Activated T-helper 17 cell treated with anti-CD3 and anti-CD28 coated beads, Interleukin-2, amount 50 U/mL, for 72 hours (primary cell): ENCODE measurements around the gene ZBTB7B. TPM values are rescaled to one million over a fixed set of nuclear protein-coding genes. Genes with fewer than 3 reads are reported as not detected.

ENCODE experiments used
- ATAC-seq: fragments of 150-1000 bp; cut with Tn5 transposase; replicated peaks from 2 replicates; pipeline ENCODE4 v1.10.0; 2021; ENCODE audit warnings: mild to moderate bottlenecking, moderate library complexity
- H3K27ac Mint-ChIP-seq: one replicate; pipeline ENCODE4 v1.8.0; 2022; ENCODE audit warnings: mixed read lengths
- H3K27me3 Mint-ChIP-seq: one replicate; pipeline ENCODE4 v1.8.0; 2022; ENCODE audit warnings: mixed read lengths
- H3K36me3 Mint-ChIP-seq: one replicate; pipeline ENCODE4 v1.8.0; 2022; ENCODE audit warnings: low read depth, mild to moderate bottlenecking, mixed read lengths
- H3K4me1 Mint-ChIP-seq: one replicate; pipeline ENCODE4 v1.8.0; 2022; ENCODE audit warnings: mixed read lengths
- H3K4me3 Mint-ChIP-seq: one replicate; pipeline ENCODE4 v1.8.0; 2022; ENCODE audit warnings: mild to moderate bottlenecking, mixed read lengths
- H3K9me3 Mint-ChIP-seq: one replicate; pipeline ENCODE4 v1.8.0; 2022; ENCODE audit warnings: mixed read lengths
- total RNA-seq, 2 donors: library from RNA; stranded (reverse); gene quantifications; one replicate each; pipeline ENCODE4 v1.2.3, GENCODE V29; 2022

The ZBTB7B gene
- total RNA-seq, 2 donors from 2014 or later = 94.5 to 140 TPM

DNA sequence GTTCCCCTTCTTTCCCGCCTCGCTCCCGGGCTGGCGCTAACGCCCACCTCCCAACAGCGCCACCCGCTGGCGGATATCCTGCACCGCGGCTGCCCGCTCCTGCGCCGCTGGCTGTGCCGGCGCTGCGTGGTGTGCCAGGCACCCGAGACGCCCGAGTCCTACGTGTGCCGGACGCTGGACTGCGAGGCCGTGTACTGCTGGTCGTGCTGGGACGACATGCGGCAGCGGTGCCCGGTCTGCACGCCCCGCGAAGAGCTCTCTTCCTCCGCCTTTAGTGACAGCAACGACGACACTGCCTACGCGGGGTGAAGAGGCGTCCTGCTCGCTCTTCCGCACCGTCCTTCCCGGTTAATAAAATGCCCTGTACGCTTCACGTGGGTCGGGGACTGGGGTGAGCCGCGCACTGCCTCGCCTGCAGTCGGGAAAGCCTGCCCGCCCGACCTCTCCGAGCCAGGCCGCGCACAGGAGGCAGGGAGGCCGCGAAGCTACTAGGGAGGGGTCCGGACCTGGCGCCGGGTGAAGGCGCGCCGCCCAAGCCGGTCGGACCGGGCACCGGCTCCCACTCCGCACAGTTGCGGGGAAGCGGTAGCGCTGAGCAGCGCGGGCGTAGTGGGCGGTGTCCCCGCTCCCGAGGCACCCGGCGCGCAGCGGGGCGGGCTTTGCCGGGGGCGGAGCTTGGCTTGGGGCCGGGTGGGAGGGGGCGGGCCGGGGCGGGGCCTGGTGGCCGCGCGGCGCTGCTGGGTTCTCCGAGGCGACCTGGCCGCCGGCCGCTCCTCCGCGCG lies 48.1 kb downstream of the ZBTB7B start, which contains the start of gene ADAM15:
Gene ADAM15 (plus strand): TSS at position 757 of the 782 bp plus-strand sequence. CDS start 71 bp downstream, outside the sequence.
- peak; percentile 81 for ATAC-seq

DNA sequence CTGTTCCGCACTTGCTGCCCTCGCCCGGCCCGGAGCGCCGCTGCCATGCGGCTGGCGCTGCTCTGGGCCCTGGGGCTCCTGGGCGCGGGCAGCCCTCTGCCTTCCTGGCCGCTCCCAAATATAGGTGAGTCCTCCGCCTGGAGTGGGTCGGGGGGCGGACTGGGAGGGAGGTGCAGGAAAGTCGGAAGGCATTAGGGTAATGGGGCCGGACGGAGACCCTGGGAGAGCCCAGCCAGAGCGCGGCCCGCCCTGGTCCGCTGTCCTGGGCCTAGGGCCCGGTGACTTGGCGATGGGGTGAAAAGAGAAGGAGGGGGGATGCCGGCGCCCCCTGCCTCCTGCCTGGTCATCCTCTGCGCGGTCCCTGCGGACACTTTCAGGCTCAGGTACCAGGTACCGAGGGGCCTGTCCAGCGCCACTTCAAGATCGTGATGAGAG lies 48.8 kb downstream of the ZBTB7B start:
- peak overlapping the region; percentile 77 for H3K27ac Mint-ChIP-seq
- peaks cover 7% of the 10 kb centered on the region for H3K4me1 Mint-ChIP-seq
- ATAC-seq = peak; percentile 5
- peaks cover 20% of the 10 kb centered on the region for H3K36me3 Mint-ChIP-seq
- peak overlapping the region; percentile 91 for H3K4me3 Mint-ChIP-seq
- H3K27me3 Mint-ChIP-seq = no peaks in the 10 kb centered on the region
- H3K9me3 Mint-ChIP-seq = no peaks in the 10 kb centered on the region

More for the DNA sequence above, 48.1 kb downstream of the ZBTB7B start, which contains the start of gene ADAM15:
- peak within 1 kb of the TSS; percentile 77 for H3K27ac Mint-ChIP-seq
- no peaks in the 10 kb centered on the region for H3K27me3 Mint-ChIP-seq
- peak within 1 kb of the TSS; percentile 91 for H3K4me3 Mint-ChIP-seq
- H3K36me3 Mint-ChIP-seq = peaks cover 14% of the 10 kb centered on the region
- H3K4me1 Mint-ChIP-seq = peaks cover 7% of the 10 kb centered on the region
- no peaks in the 10 kb centered on the region for H3K9me3 Mint-ChIP-seq

DNA sequence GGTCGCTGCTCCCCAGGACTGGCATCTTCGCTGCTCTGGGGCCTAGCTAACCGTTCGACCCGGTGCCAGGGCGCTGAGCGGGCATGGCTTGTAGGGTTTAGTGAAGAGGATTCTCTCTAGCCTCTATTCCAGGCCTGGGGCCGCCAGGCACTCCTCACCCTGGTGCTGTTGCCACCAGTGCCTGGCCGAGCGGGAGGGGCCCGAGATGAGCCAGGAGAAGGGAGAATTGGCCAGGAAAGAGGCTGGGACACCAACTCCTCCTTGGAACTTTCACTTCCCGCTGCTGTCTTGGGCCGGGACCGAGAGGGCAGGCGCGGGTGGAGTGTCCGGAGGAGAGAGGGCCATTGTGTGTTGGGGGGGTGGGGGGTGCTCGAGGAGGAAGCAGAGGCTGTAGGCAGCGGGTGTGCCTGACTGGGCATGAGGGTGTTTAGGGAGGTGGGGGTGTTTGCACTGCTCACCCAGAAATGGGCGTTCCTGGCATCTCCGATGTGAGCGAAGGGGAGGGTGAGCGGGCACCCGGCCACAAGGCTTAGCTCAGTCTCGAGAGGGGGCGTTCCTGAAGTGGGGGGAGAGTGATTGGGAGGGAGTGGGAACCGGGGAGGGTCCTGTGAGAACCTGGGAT lies 49.3 kb downstream of the ZBTB7B start:
- Mint-ChIP-seq H3K36me3 (peaks cover 24% of the 10 kb centered on the region), H3K27ac (peak overlapping the region; percentile 77), H3K9me3 (no peaks in the 10 kb centered on the region), H3K4me1 (peaks cover 7% of the 10 kb centered on the region), H3K27me3 (no peaks in the 10 kb centered on the region), H3K4me3 (peak overlapping the region; percentile 91)
- ATAC-seq = peak; percentile 30

DNA sequence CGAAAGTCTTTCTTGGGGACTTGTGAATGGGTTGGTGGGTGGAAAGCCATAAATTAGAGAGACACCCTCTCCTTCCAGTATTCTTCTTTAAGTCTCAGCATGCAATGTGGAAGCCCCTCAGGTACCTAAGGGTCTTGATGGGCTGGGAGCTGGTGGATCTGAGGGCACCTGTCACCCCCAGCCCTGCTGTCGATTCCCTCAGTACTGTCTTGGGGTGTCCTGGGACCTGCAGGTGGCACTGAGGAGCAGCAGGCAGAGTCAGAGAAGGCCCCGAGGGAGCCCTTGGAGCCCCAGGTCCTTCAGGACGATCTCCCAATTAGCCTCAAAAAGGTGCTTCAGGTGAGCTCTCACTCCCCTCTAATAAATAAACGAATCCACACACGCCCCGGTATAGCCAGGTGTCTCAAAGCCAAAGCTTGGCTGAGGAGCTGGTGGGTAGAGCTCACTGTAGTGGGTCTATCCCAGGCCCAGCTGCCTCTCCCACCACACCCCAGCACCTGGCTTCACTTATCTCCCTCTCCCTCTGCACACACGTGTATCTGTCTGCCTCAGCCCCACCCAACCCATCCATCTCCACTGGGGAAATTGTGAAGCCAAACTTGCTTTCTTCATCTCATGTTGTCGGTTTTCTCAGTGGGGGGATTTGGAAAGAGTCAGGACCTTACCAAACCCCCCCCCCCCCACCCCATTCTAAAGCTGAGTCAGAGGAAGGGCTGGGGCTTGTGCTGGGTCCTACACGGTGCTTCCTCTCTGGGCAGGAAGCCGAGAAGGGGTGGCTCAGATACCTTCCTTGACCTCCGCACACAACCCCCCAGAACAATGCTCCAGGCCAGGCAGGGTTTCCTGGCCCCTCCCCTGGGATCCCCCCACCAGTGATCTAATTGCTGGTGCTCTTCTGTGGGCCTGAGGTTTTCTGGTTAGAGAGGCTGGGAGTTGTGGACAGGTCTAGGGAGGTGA lies 50.1 kb downstream of the ZBTB7B start:
- Mint-ChIP-seq H3K27ac (peak overlapping the region; percentile 77), H3K9me3 (no peaks in the 10 kb centered on the region), H3K27me3 (no peaks in the 10 kb centered on the region), H3K4me1 (peaks cover 7% of the 10 kb centered on the region), H3K4me3 (peak overlapping the region; percentile 91), H3K36me3 (peaks cover 30% of the 10 kb centered on the region)
- peak; percentile 23 for ATAC-seq

DNA sequence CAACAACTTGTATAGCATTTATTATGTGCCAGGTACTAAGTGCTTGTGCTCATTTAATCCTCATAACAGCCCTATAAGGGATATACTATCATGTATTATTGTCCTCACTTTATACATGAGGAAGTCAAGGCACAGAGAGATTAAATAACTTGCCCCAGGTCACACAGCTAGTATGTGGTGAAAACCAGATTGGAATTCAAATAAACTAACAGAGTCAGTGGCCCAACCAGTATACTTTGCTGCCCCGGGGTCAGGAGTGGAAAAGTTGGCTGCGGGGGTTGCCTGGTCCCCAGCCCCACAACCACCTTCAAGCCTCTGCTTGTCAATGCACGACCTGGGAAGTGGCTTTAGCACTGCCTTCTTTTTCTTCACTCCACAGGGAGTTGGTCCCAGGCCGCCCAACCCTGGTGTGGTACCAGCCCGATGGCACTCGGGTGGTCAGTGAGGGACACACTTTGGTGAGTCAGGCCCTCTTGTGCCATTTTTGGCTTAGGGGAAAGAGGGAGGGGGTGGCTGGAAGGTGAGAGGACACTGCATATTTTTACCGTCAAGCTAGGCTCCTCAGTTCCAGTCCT lies 51.0 kb downstream of the ZBTB7B start:
- H3K27ac Mint-ChIP-seq = peak overlapping the region; percentile 77
- no peaks in the 10 kb centered on the region for H3K9me3 Mint-ChIP-seq
- no peaks in the 10 kb centered on the region for H3K27me3 Mint-ChIP-seq
- no peak for ATAC-seq
- H3K4me3 Mint-ChIP-seq = peak overlapping the region; percentile 91
- peaks cover 31% of the 10 kb centered on the region for H3K36me3 Mint-ChIP-seq
- peaks cover 7% of the 10 kb centered on the region for H3K4me1 Mint-ChIP-seq

DNA sequence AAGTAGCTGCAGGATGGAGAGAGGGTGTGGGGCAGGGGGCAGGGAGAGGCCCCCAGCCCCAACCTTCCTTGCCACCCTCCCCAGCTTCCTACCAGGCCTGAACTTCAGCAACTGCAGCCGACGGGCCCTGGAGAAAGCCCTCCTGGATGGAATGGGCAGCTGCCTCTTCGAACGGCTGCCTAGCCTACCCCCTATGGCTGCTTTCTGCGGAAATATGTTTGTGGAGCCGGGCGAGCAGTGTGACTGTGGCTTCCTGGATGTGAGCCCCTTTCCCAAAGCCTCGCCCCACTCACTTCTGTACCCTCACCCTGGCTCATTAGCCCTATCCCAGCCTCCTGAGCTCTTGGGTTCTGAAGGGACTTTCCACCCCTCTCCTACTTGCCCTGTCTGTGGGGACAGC lies 54.5 kb downstream of the ZBTB7B start:
- H3K36me3 Mint-ChIP-seq = peaks cover 47% of the 10 kb centered on the region
- H3K4me1 Mint-ChIP-seq = peaks cover 7% of the 10 kb centered on the region
- H3K9me3 Mint-ChIP-seq = no peaks in the 10 kb centered on the region
- no peaks in the 10 kb centered on the region for H3K27me3 Mint-ChIP-seq
- H3K4me3 Mint-ChIP-seq = no peak overlapping the region
- no peak for ATAC-seq
- no peak overlapping the region for H3K27ac Mint-ChIP-seq

DNA sequence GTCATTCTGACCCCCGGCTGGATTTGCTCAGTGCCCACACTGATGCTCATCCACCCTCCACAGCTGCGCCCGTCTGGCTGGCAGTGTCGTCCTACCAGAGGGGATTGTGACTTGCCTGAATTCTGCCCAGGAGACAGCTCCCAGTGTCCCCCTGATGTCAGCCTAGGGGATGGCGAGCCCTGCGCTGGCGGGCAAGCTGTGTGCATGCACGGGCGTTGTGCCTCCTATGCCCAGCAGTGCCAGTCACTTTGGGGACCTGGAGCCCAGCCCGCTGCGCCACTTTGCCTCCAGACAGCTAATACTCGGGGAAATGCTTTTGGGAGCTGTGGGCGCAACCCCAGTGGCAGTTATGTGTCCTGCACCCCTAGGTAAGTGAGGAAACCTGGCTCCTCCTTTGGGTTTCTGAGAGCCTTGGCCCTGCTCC lies 55.2 kb downstream of the ZBTB7B start:
- Mint-ChIP-seq H3K9me3 (no peaks in the 10 kb centered on the region), H3K27ac (no peak overlapping the region), H3K4me1 (no peaks in the 10 kb centered on the region), H3K27me3 (no peaks in the 10 kb centered on the region), H3K36me3 (peaks cover 47% of the 10 kb centered on the region), H3K4me3 (no peak overlapping the region)
- no peak for ATAC-seq

DNA sequence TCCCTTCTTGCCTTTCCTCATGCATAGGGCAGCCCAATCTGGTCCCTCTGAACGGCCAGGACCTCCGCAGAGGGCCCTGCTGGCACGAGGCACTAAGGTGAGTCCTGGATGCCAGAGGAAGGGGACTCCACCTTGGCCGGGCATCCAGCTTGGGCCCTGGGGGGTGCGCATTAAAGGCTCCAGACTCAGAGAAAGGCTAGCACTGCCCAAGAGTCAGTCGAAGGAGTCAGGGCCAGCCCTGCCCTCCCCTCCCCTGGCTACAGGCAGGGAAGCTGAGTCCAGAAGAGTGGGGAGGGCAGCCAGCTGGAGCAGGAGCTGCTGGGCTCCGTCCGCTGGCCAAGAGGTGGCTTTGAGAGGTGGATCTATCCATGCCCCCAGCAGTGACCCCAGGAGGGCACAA lies 58.1 kb downstream of the ZBTB7B start:
- Mint-ChIP-seq H3K4me3 (no peak overlapping the region), H3K27me3 (no peaks in the 10 kb centered on the region), H3K9me3 (no peaks in the 10 kb centered on the region), H3K27ac (no peak overlapping the region), H3K4me1 (peaks cover 13% of the 10 kb centered on the region), H3K36me3 (peaks cover 33% of the 10 kb centered on the region)
- ATAC-seq = no peak

DNA sequence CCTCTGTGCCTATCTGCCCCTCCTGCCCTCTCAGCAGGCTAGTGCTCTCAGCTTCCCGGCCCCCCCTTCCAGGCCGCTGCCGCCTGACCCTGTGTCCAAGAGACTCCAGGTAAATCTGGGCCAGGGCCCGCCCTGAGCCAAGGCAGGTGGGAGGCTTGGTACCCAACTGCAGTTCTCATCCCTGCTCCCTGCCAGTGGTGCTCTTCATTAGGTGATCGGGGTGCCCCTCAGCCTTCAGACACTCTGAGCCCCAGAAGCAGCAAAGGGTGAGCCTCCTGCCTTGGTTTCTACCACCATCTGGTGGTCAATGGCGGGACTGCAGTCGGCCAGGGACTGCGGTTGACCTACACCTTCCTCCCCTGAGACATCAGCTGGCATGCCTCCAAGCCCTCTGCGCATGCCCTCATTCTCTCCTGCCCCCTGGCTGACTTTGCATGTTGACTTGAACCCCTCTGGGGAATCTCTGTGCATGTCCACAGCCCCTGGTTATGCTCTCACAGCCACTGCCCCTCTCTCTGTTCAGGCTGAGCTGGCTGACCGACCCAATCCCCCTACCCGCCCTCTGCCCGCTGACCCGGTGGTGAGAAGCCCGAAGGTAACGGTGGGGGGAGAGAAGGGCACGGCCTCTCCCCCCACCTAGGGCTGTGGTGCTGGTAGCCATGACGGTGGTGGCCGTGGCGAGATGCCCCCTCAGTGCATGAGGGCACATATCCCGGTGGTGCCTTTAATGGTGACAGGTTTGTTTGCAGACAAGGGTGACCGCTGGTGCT lies 59.0 kb downstream of the ZBTB7B start:
- Mint-ChIP-seq H3K9me3 (no peaks in the 10 kb centered on the region), H3K4me1 (peaks cover 17% of the 10 kb centered on the region), H3K36me3 (peaks cover 25% of the 10 kb centered on the region), H3K4me3 (no peak overlapping the region), H3K27ac (no peak overlapping the region), H3K27me3 (no peaks in the 10 kb centered on the region)
- peak; percentile 58 for ATAC-seq

DNA sequence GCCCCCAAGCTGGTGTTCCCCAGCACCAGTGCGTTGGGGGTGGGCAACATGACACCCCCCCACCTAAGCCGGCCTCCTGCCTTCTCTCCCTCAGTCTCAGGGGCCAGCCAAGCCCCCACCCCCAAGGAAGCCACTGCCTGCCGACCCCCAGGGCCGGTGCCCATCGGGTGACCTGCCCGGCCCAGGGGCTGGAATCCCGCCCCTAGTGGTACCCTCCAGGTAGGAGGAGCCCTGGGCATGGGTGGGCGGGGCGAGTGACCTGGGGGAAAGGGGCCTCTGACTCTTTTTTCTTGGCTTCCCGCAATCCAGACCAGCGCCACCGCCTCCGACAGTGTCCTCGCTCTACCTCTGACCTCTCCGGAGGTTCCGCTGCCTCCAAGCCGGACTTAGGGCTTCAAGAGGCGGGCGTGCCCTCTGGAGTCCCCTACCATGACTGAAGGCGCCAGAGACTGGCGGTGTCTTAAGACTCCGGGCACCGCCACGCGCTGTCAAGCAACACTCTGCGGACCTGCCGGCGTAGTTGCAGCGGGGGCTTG lies 59.6 kb downstream of the ZBTB7B start:
- no peak for ATAC-seq
- peaks cover 17% of the 10 kb centered on the region for H3K4me1 Mint-ChIP-seq
- peak overlapping the region; percentile 82 for H3K4me3 Mint-ChIP-seq
- no peaks in the 10 kb centered on the region for H3K27me3 Mint-ChIP-seq
- peaks cover 28% of the 10 kb centered on the region for H3K36me3 Mint-ChIP-seq
- H3K9me3 Mint-ChIP-seq = no peaks in the 10 kb centered on the region
- no peak overlapping the region for H3K27ac Mint-ChIP-seq

DNA sequence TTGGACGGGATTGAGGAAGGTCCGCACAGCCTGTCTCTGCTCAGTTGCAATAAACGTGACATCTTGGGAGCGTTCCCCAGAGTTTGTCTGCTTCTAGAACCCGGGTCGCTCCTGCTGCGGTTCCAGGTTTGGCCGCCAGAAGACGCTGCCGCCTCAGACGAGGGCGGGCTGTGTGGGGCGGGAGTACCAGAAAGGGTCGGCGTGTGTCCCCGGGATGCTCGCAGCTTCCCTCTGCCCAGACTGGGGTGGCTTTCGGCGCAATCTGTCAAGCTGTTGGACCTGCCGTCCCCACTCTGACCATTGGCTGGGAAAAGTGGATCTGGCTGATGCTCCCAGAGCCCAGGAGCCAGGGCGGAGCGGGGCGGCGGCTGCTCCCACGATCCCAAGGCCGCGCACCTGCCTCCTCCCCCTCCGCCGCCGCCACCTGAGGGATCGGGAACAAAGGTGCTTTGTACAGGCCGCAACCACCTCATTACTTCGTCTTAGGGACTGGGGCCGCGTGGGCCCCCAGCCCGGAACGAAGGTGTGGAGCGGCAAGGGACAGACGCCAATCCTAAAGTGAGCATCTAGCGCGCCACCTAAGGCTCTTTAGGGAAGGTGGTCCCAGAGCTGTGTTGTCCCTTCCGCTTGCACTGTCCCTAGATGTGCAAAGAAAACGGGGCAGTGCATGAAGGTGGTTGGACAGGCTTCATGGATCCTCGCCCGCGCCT lies 60.3 kb downstream of the ZBTB7B start:
- no peaks in the 10 kb centered on the region for H3K27me3 Mint-ChIP-seq
- peaks cover 22% of the 10 kb centered on the region for H3K36me3 Mint-ChIP-seq
- peaks cover 17% of the 10 kb centered on the region for H3K4me1 Mint-ChIP-seq
- peak overlapping the region; percentile 82 for H3K4me3 Mint-ChIP-seq
- peak; percentile 29 for ATAC-seq
- H3K27ac Mint-ChIP-seq = peak overlapping the region; percentile 32
- no peaks in the 10 kb centered on the region for H3K9me3 Mint-ChIP-seq

DNA sequence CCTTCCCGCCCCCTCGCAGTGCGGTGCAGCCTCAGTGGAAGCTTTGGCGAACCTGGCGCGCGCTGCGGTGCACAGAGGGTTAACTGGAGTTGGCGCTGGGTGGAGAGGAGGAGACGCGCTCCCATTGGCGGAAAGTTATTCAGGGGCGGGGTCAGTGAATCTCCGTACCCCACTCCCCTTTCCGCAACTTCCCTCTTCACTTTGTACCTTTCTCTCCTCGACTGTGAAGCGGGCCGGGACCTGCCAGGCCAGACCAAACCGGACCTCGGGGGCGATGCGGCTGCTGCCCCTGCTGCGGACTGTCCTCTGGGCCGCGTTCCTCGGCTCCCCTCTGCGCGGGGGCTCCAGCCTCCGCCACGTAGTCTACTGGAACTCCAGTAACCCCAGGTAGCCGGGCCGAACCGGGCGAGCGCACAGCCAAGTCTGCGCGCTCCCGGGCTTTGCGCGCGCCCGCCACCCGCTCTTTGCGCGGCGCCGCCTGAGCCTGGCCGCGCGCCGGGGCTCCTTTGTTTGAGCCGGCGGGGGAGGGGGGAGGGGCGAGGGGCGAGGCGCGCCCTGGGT lies 61.0 kb downstream of the ZBTB7B start, which contains the start of gene EFNA4:
Gene EFNA4 (plus strand): TSS at position 191 of the 561 bp plus-strand sequence. CDS start 84 bp downstream, at position 275.
- peak within 1 kb of the TSS; percentile 82 for H3K4me3 Mint-ChIP-seq
- H3K9me3 Mint-ChIP-seq = no peaks in the 10 kb centered on the region
- H3K36me3 Mint-ChIP-seq = peaks cover 27% of the 10 kb centered on the region
- H3K27me3 Mint-ChIP-seq = no peaks in the 10 kb centered on the region
- peak; percentile 91 for ATAC-seq
- peak within 1 kb of the TSS; percentile 65 for H3K27ac Mint-ChIP-seq
- H3K4me1 Mint-ChIP-seq = peaks cover 17% of the 10 kb centered on the region
